AG10803 (cell line): ENCODE results near the gene GID8.
"Not testable (repeated sequence)": the region's sequence is repeated elsewhere in the genome, so short reads cannot be mapped to it uniquely, and the experiment has no call there.

ENCODE experiments used
- DNase-seq: peaks from one replicate; pipeline ENCODE4 v3.0.0; 2010; ENCODE audit warnings: low read depth
- H3K4me3 ChIP-seq: 2 replicates; pipeline ENCODE4 v1.5.1; 2011; ENCODE audit warnings: mild to moderate bottlenecking, low read length, control low read depth
- CTCF ChIP-seq: conservative IDR thresholded peaks from 2 replicates; pipeline ENCODE4 v1.5.1; 2011; ENCODE audit warnings: mild to moderate bottlenecking, low read length, control low read depth, inconsistent platforms

The GID8 gene

DNA sequence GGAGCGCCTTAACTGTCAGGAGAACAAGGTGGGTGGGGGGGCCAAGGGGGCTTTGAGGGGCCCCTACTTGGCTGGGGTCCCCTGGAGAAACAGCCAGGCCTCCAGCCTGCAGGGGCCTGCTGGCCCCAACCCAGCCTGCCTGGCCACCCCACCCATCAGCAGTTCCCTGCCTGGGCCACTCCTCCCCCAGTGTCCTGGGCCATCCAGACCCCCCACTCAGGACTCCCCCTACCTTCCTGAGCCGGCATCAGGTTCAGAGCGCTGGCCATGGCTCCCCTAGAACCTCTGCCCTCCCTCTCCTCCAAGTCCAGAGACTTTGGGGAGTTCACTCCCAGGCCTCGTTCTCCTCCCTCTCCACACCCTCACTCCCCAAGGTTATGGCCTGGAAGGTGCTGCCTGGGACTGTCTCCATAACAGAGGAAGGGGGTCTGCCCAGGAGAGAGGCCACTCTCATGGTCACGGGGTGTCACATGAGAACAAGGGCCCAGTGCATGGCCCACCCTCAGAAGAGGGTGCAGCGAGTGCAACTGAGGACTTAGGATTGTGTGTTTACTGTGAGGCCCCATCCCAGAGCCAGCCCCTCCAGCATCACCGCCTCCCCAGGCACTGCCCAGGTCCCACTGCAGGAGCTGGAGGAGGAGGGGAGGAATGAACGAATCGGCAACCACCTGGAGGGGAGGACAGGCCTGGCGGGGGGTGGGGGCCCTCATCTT lies 20.6 kb downstream of the GID8 start:
- H3K4me3 ChIP-seq = no peak overlapping the region
- TF ChIP-seq CTCF = no peak
- DNase-seq = no peak

DNA sequence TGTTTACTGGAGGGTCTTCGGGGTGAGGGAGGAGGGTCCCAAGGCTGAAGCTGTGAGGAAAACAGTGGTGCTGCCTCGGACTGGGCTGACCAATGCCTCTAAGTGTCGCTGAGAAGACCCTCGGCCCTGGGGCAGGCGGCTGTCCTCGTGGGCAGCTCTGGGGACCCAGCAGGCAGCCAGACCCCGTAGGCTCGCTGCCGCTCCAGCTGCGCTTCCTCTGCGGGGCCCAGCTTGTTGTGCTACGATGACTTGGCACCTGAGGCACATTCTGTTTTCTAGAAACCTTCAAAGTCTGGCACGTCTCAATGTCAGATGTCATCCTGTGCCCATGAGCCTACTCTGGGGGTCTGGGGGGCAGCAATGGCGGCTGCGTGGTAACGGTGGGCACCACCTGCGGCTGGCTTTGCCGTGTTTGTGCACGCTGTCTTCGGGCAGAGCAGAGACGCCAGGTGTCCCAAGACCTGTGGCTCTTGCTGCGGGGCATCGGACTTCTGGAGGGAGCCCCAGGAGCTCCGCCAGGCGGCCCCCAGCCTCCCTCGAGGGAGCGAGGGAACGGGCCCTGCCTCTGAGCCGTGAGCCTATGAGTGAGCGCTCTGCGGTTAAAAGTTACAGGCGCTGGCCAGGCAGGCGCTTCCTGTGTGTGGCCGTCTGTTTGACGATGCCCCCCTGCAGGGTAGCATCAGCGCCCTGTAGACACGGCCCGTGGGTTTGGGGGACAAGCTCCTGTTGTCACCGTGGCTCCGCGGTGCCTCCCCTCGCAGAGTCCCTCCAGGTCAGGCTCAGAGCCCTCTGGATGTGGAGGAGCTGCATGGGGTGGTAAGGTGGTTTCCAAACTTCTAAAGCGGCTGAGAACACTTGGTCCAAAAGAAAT lies 21.4 kb downstream of the GID8 start:
- DNase-seq = no peak
- H3K4me3 ChIP-seq = no peak overlapping the region
- no peak for TF ChIP-seq CTCF

- TF ChIP-seq CTCF = no peak
- DNase-seq = no peak
- no peak overlapping the region for H3K4me3 ChIP-seq
Measured at GRCh38 chr20:62959998-62960436, 22.1 kb downstream of the GID8 start.

- DNase-seq, H3K4me3 ChIP-seq: not testable (repeated sequence)
Measured at GRCh38 chr20:62960446-62961309, 22.7 kb downstream of the GID8 start.

- TF ChIP-seq CTCF = no peak
- no peak for DNase-seq
- H3K4me3 ChIP-seq = no peak overlapping the region
Measured at GRCh38 chr20:62961310-62961783, 23.4 kb downstream of the GID8 start.

DNA sequence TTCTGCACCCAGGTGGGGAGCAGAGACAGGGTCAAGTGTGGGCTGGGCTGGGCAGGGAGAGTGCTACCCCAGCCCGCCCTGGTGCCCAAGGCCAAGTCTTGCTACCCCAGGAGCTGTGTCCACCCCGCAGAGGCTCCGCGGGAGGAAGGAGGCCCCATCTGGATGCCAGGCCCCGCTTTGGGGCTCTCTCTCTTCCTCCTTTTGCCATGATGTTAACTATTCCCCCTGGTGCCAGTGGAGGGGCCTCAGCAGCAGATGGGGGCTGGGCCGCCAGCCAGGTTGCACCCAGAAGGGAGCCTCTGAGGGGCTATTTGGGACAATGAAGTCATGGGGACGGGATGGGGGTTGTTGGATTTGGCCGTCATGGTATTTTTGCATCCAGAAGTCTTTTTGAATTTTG lies 23.9 kb downstream of the GID8 start:
- no peak for TF ChIP-seq CTCF
- H3K4me3 ChIP-seq = no peak overlapping the region
- no peak for DNase-seq
